Ishikawa (cell line): Measurements from ENCODE around the gene TRIM71.

Experiments
- CEBPB ChIP-seq: IDR thresholded peaks from 2 replicates; pipeline ENCODE4 v1.6.1; 2012
- CREB1 ChIP-seq: IDR thresholded peaks from 2 replicates; pipeline ENCODE4 v1.6.1; 2012; ENCODE audit warnings: low read depth
- EGR1 ChIP-seq: IDR thresholded peaks from 2 replicates; pipeline ENCODE4 v1.6.1; 2012
- EP300 ChIP-seq: IDR thresholded peaks from 2 replicates; pipeline ENCODE4 v1.6.1; 2012; ENCODE audit warnings: borderline replicate concordance
- FOXM1 ChIP-seq: IDR thresholded peaks from 2 replicates; pipeline ENCODE4 v1.6.1; 2012; ENCODE audit warnings: low read depth, borderline replicate concordance
- MAX ChIP-seq: IDR thresholded peaks from 2 replicates; pipeline ENCODE4 v1.6.1; 2012
- NFIC ChIP-seq: IDR thresholded peaks from 2 replicates; pipeline ENCODE4 v1.6.1; 2012
- RAD21 ChIP-seq: IDR thresholded peaks from 2 replicates; pipeline ENCODE4 v1.6.1; 2012; ENCODE audit warnings: low read depth
- REST ChIP-seq: IDR thresholded peaks from 2 replicates; pipeline ENCODE4 v1.6.1; 2012; ENCODE audit warnings: low read depth, mild to moderate bottlenecking
- TAF1 ChIP-seq: IDR thresholded peaks from 2 replicates; pipeline ENCODE4 v1.6.1; 2012; ENCODE audit warnings: low read depth, mild to moderate bottlenecking
- TCF12 ChIP-seq: IDR thresholded peaks from 2 replicates; pipeline ENCODE4 v1.6.1; 2012; ENCODE audit warnings: low read depth
- TEAD4 ChIP-seq: IDR thresholded peaks from 2 replicates; pipeline ENCODE4 v1.6.1; 2012
- USF1 ChIP-seq: IDR thresholded peaks from 2 replicates; pipeline ENCODE4 v1.6.1; 2012
- YY1 ChIP-seq: IDR thresholded peaks from 2 replicates; pipeline ENCODE4 v1.6.1; 2012; ENCODE audit warnings: low read depth
- ZBTB7A ChIP-seq: IDR thresholded peaks from 2 replicates; pipeline ENCODE4 v1.6.1; 2012; ENCODE audit warnings: low read depth

Gene TRIM71

GRCh38 chr3:32817257-32817557 lies 590 bp upstream of the TRIM71 start:
- TF ChIP-seq TAF1 (no peak), MAX (peak; percentile 7; the same call in 1 of the 2 replicates)

GRCh38 chr3:32818229-32818969 lies 602 bp downstream of the TRIM71 start:
- TF ChIP-seq TCF12, result no peak
- TF ChIP-seq MAX, result peak; percentile 51; the same call in 1 of the 2 replicates

GRCh38 chr3:32818970-32819511 lies 1.2 kb downstream of the TRIM71 start:
- no peak for TF ChIP-seq TEAD4

- TF ChIP-seq MAX (no peak), NFIC (no peak), RAD21 (no peak), EGR1 (no peak)
Observed at GRCh38 chr3:32819551-32820348, 2.0 kb downstream of the TRIM71 start.

- TF ChIP-seq TAF1, result no peak
Observed at GRCh38 chr3:32820430-32820829, 2.6 kb downstream of the TRIM71 start.

GRCh38 chr3:32820971-32821685 lies 3.3 kb downstream of the TRIM71 start:
- TF ChIP-seq YY1 (no peak), CREB1 (no peak), TCF12 (no peak), TEAD4 (no peak), EP300 (no peak), EGR1 (no peak), NFIC (no peak), MAX (no peak), USF1 (no peak), ZBTB7A (no peak), CEBPB (no peak), REST (no peak), RAD21 (no peak), TAF1 (no peak), FOXM1 (no peak)

GRCh38 chr3:32821686-32822296 lies 4.0 kb downstream of the TRIM71 start:
- TF ChIP-seq TCF12 (no peak), ZBTB7A (no peak), FOXM1 (no peak), NFIC (no peak), USF1 (no peak), EGR1 (no peak), REST (no peak), TAF1 (no peak)
